C4-2B (cell line): ENCODE results near the gene JAML.

ENCODE experiments used
- CTCF ChIP-seq: fragments of 450-650 bp; conservative IDR thresholded peaks from 2 replicates; pipeline ENCODE4 v1.5.1; 2017; ENCODE audit warnings: mild to moderate bottlenecking
- ZFX ChIP-seq: fragments of 450-650 bp; IDR thresholded peaks from 2 replicates; pipeline ENCODE4 v1.6.1; 2017

DNA sequence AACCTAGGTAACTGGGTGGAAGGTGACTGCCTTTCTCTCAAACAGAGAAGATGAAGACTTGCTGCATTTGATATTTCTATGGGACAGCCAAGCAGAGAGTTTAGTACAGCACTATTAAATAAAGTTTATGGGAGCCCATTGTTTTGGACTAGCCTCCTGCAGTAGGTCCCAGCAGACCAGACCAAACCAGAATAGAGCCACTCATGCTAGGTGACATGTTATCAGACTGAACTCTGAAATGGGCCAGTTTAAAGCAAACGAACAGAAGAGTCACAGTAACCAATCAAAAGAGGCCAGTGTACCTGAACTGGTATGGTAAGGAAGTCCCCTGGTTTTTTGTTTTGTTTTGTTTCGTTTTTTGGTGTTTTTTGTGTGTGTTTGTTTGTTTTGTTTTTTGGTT lies 47.2 kb upstream of the JAML start:
- no peak for TF ChIP-seq CTCF
- no peak for TF ChIP-seq ZFX
